ENCODE data around the gene IQSEC3. TPM values are rescaled to one million over a fixed set of nuclear protein-coding genes. Genes with fewer than 3 reads are reported as not detected.

The IQSEC3 gene
- total and polyA plus RNA-seq, 8 donors = 0.64 to 8.4 (median 6.0) TPM

DNA sequence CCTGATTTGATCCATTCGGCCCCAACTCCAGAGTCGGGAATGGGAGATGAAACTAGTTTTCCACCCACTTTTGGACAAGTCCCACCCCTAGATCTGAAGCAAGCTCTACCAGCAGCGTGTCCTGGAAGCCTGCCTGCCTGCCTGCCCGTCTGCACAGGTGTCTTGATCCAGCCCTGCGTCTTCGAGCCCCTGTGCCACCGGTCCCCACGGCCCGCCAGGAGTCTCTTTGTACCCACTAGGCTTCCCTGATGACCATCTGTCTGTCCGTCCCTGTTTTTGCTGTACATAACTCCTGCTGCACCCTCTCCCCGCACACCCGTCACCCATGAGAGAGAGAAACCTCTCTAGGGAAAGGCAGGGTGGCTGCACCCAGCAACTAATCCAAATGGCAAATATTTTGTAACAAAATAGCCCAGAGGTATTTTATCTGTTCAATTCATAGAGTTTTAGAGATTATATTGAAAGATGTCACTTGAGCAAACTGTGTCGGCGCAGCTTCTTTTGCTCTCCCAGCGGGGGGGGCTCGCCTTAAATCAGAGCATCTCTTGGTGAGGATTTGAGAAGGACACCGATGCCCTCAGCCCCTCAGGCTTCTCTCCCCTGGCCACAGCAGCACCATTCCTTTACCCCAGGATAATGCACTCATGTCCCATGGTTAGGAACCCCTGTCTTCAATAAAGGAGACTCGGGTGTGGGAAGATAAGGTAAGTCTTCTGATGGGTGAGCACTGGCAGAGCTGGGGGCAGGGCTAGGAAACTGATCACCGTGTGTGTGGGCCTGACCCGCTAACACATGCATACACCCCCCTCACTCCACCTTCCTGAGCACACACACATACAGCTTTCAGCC, 111.6 kb downstream of the IQSEC3 start:
- no peak for ATAC-seq

DNA sequence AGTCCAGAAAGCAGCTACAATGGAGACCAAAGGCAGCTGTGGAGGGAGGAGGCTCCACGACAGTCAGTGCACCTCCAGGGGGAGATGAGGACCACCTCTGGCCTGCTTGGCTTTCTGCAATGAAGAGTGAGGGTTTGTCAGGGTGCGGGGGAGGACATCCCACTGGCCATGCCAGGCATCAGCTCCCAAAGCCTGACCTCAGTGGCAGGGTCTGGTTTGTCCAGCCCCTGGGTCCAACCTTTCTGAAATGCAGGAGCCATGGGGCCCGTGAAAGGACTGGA, 112.2 kb downstream of the IQSEC3 start:
- peaks cover 0 to 23% of the 10 kb centered on the region in 2 donors for H3K27me3 ChIP-seq
- H3K4me3 ChIP-seq = no peak overlapping the region
- intact Hi-C loops (cut with DNase I) = no loop called here
- ATAC-seq (no peak), DNase-seq (peak in 1 of 4 donors; percentile 32)
- no peak overlapping the region for H3K27ac ChIP-seq
- H3K9me3 ChIP-seq = no peaks in the 10 kb centered on the region
- peaks cover 0 to 6% of the 10 kb centered on the region in 2 donors for H3K4me1 ChIP-seq
- H3K36me3 ChIP-seq = no peaks in the 10 kb centered on the region
- TF ChIP-seq, protein P1, sequence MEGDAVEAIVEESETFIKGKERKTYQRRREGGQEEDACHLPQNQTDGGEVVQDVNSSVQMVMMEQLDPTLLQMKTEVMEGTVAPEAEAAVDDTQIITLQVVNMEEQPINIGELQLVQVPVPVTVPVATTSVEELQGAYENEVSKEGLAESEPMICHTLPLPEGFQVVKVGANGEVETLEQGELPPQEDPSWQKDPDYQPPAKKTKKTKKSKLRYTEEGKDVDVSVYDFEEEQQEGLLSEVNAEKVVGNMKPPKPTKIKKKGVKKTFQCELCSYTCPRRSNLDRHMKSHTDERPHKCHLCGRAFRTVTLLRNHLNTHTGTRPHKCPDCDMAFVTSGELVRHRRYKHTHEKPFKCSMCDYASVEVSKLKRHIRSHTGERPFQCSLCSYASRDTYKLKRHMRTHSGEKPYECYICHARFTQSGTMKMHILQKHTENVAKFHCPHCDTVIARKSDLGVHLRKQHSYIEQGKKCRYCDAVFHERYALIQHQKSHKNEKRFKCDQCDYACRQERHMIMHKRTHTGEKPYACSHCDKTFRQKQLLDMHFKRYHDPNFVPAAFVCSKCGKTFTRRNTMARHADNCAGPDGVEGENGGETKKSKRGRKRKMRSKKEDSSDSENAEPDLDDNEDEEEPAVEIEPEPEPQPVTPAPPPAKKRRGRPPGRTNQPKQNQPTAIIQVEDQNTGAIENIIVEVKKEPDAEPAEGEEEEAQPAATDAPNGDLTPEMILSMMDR (IDR thresholded peaks at IDR 0.05) = no peak

More for the DNA sequence above, 111.6 kb downstream of the IQSEC3 start:
- intact Hi-C loops (cut with DNase I) = no loop called here
- Histone ChIP-seq H3K4me3 (no peak overlapping the region), H3K9me3 (no peaks in the 10 kb centered on the region), H3K36me3 (no peaks in the 10 kb centered on the region), H3K27ac (no peak overlapping the region), H3K27me3 (peaks cover 0 to 29% of the 10 kb centered on the region in 2 donors), H3K4me1 (peaks cover 0 to 6% of the 10 kb centered on the region in 2 donors)
- peak in 1 of 4 donors; percentile 61 for DNase-seq
- TF ChIP-seq, protein P1 (IDR thresholded peaks at IDR 0.05) = no peak

DNA sequence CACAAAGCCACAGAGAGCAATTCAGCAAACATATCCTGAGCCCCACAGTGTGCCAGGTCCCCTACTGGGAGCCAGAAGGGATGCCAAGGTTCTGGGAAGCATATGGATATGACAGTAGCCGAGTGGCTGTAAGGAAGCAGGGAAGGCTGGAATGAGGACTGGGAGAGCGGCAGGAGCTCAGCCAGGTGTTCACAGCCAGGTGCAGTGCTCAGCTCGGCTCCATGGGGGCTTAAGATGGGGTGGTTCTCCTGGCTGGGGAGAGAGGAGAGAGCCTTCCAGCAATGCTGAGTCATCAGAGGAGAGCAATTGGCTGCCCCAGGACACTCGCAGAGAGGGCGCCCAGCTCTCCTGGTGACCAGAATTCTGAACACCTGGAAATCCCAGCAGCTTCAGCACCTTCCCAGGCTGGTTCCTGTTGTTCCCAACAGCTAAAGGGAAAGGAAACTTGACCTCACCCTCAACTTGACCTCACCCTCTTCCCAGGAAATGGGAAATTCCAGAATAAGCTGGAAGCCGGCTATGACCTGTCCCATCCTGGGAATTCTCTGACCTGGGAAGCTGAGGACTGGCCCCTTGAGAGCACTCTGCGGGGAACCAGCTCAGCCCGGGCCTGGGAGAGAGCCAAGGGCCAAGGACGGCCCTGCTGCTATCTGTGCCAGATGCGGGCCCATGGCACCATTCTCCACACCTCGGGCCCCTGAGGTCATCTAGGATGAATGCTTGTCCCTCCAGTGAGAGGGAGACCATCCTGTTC, 112.7 kb downstream of the IQSEC3 start:
- TF ChIP-seq, protein P1 (IDR thresholded peaks at IDR 0.05) = no peak
- H3K27me3 ChIP-seq = peaks cover 0 to 18% of the 10 kb centered on the region in 2 donors
- ATAC-seq (no peak), DNase-seq (peak in 1 of 4 donors; percentile 69)
- no peaks in the 10 kb centered on the region for H3K9me3 ChIP-seq
- H3K4me3 ChIP-seq = no peak overlapping the region
- intact Hi-C loops (cut with DNase I) = no loop called here
- H3K36me3 ChIP-seq = no peaks in the 10 kb centered on the region
- H3K27ac ChIP-seq = no peak overlapping the region
- H3K4me1 ChIP-seq = peaks cover 0 to 6% of the 10 kb centered on the region in 2 donors

GRCh38 chr12:179885-180284, 113.3 kb downstream of the IQSEC3 start:
- TF ChIP-seq, protein P1 (IDR thresholded peaks at IDR 0.05) = no peak
- ATAC-seq (no peak), DNase-seq (peak in 1 of 4 donors; percentile 25)
- no peak overlapping the region for H3K27ac ChIP-seq
- no peak overlapping the region for H3K4me3 ChIP-seq
- no peaks in the 10 kb centered on the region for H3K36me3 ChIP-seq
- H3K27me3 ChIP-seq = peaks cover 0 to 12% of the 10 kb centered on the region in 2 donors
- peaks cover 0 to 6% of the 10 kb centered on the region in 2 donors for H3K4me1 ChIP-seq
- no peaks in the 10 kb centered on the region for H3K9me3 ChIP-seq
- intact Hi-C loops (cut with DNase I) = no loop called here

GRCh38 chr12:180445-180844, 113.9 kb downstream of the IQSEC3 start:
- DNase-seq = peak in 2 of 4 donors; percentile 68 to 77
- peak overlapping the region in 1 of 2 donors; percentile 1 for H3K4me3 ChIP-seq

More at GRCh38 chr12:180445-180844, 113.9 kb downstream of the IQSEC3 start:
- TF ChIP-seq, protein P1 (IDR thresholded peaks at IDR 0.05) = no peak
- intact Hi-C loops (cut with DNase I) = no loop called here
- peaks cover 0 to 7% of the 10 kb centered on the region in 2 donors for H3K27me3 ChIP-seq
- no peaks in the 10 kb centered on the region for H3K9me3 ChIP-seq
- peak; percentile 78 for ATAC-seq
- peaks cover 0 to 6% of the 10 kb centered on the region in 2 donors for H3K4me1 ChIP-seq
- H3K36me3 ChIP-seq = no peaks in the 10 kb centered on the region
- H3K27ac ChIP-seq = no peak overlapping the region
